Measurements from ENCODE around the gene ANKRD12.

DNA sequence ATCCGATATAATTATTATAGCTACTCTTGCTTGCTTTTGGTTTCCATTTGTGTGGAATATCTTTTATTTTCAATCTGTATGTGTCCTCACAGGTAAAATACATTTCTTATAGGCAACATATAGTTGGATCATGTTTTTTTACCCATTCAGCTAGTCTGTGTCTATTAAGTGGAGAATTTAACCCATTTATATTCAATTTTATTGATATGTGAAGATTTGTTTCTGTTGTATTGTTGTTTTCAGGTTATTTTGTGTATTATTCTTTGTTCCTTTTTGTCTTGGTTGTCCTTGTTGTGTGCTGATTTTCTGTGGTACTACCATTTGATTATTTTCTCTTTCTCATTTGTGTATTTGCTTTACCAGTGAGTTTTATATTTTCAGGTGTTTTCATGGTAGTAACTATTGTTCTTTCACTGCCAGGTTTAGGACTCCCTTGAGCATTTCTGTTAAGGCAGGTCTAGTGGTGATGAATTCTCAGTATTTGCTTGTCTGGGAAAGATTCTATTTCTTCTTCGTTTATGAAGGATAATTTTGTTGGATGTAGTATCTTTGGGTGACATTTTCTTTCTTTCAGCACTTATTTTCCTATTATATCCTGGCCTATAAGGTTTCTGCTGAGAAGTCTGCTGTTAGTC is 95.4 kb downstream of the ANKRD12 start:
- no peak for TF ChIP-seq CTCF (IDR thresholded peaks at IDR 0.05; ENCODE audit: poor library complexity, severe bottlenecking)
- no peak for TF ChIP-seq TAF1 (IDR thresholded peaks at IDR 0.05; ENCODE audit: low read depth)
- no peak for TF ChIP-seq POLR2AphosphoS5 (IDR thresholded peaks at IDR 0.05)
- TF ChIP-seq EZH2 (IDR thresholded peaks at IDR 0.05; ENCODE audit: borderline replicate concordance, insufficient read depth, low read length, poor library complexity, severe bottlenecking): no peak
- TF ChIP-seq EP300 (conservative IDR thresholded peaks at IDR 0.05; ENCODE audit: poor library complexity, severe bottlenecking): no peak
- TF ChIP-seq SMC3 (conservative IDR thresholded peaks at IDR 0.05; ENCODE audit: poor library complexity): no peak
- no peak for TF ChIP-seq RAD21 (conservative IDR thresholded peaks at IDR 0.05)
- TF ChIP-seq REST (IDR thresholded peaks at IDR 0.05; ENCODE audit: borderline replicate concordance): no peak
- no peak for TF ChIP-seq MXI1 (conservative IDR thresholded peaks at IDR 0.05; ENCODE audit: poor library complexity, severe bottlenecking)

Measured in neural cell (in vitro differentiated cells).